Measurements from ENCODE around the gene KCNJ5.

The KCNJ5 gene

DNA sequence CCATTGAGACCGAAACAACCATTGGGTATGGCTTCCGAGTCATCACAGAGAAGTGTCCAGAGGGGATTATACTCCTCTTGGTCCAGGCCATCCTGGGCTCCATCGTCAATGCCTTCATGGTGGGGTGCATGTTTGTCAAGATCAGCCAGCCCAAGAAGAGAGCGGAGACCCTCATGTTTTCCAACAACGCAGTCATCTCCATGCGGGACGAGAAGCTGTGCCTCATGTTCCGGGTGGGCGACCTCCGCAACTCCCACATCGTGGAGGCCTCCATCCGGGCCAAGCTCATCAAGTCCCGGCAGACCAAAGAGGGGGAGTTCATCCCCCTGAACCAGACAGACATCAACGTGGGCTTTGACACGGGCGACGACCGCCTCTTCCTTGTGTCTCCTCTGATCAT, 20.5 kb downstream of the KCNJ5 start:
- DNase-seq (ENCODE audit: low spot score), result no peak
- TF ChIP-seq, protein P1, sequence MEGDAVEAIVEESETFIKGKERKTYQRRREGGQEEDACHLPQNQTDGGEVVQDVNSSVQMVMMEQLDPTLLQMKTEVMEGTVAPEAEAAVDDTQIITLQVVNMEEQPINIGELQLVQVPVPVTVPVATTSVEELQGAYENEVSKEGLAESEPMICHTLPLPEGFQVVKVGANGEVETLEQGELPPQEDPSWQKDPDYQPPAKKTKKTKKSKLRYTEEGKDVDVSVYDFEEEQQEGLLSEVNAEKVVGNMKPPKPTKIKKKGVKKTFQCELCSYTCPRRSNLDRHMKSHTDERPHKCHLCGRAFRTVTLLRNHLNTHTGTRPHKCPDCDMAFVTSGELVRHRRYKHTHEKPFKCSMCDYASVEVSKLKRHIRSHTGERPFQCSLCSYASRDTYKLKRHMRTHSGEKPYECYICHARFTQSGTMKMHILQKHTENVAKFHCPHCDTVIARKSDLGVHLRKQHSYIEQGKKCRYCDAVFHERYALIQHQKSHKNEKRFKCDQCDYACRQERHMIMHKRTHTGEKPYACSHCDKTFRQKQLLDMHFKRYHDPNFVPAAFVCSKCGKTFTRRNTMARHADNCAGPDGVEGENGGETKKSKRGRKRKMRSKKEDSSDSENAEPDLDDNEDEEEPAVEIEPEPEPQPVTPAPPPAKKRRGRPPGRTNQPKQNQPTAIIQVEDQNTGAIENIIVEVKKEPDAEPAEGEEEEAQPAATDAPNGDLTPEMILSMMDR (IDR thresholded peaks at IDR 0.05; ENCODE audit: extremely low read depth, missing control alignments), result no peak

DNA sequence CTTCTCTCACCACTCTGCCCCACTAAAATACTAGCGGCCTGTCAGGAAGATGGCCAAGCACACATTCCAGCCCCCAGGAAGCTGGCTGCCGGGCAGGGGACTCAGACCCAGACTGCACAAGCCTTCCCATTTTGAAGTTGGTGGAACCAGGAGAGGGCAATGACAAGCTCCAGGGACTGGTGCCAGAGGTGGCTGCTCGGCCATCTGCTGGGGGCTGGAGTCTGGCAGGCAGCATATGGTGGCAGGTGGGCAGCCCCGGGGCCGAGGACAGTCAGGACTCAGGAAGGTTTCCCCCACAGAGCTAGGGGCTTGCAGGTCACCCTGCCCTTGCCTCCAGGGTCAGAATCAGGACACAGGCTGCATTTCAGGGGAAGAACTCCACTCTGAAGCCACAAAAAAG, 22.6 kb downstream of the KCNJ5 start:
- no peak for DNase-seq (ENCODE audit: low spot score)
- TF ChIP-seq, protein P1 (IDR thresholded peaks at IDR 0.05; ENCODE audit: extremely low read depth, missing control alignments), result no peak

DNA sequence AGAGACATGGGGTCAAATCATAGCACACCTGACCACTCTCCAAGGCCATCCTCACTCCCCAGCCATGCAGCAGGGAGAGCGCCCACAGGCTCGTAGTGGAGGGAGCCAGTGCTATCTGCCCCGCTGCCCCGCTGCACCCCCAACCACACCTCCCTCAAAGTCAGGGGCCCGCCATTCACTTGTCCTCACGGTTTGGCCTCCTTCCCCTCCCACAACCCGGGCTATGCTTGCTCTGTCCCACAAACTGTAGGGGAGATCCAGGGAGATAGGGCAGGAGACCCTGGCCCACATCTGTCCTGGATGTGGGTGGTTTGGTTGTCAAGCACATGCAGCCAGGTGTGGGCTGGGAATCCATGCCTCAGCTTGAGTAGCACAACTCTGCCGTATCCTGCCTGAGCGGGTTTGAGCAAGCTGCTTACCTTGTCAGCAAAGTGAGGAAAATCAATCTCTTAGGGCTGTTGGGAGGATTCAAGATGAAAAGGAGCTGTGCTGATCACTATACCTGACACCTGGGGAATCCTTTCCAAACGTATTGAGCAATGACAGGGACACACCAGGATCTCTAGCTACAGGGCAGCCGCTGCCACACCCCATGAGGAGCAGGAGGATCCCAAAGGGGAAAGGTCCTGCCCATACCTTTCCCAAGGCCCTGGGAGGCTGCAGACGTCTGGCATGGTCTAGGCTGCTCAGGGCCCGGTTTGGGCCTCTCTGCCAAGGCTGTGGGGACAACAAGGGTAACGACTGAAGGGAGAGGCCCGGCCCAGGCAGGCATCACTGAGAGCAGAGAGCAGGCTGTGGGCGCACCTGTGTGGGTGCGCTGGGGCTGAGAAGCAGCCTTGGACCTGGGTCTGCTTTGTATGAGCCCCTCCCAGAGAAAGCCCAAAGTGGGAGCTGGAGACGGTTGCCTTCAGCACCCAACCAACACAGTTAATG, 23.3 kb downstream of the KCNJ5 start:
- TF ChIP-seq, protein P1 (IDR thresholded peaks at IDR 0.05; ENCODE audit: extremely low read depth, missing control alignments), result no peak
- DNase-seq (ENCODE audit: low spot score), result no peak

DNA sequence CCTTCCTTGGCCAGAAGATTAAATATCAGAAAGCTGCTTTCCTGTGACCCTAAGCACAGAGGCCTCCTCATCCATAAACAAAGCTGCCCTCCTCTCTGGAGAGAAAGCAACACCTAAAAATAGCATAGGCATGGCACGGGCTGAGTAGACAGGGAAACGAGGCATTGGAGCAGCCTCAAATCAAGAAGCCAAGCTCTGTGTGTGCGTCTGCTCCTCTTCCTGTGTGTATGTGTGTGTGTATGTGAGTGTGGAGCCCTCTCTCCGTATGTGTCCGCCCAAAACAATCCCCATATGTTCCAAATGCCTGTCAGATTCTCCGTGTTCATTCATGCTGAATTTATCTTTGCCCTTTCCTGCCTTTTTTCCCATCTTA, 24.0 kb downstream of the KCNJ5 start:
- TF ChIP-seq, protein P1 (IDR thresholded peaks at IDR 0.05; ENCODE audit: extremely low read depth, missing control alignments), result no peak
- DNase-seq (ENCODE audit: low spot score), result no peak

DNA sequence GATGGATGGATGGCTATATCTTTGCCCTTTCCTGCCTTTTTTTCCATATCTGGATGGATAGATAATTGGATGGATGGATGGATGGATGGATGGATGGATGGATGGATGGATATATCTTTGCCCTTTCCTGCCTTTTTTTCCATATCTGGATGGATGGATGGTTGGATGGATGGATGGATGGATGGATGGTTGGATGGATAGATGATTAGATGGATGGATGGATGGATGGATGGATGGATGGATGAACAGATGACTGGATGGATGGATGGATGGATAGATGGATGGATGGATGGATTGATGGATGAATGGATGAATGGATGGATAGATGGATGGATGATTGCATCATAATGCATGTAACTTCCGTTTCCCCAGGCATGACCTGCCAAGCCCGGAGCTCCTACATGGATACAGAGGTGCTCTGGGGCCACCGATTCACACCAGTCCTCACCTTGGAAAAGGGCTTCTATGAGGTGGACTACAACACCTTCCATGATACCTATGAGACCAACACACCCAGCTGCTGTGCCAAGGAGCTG, 24.9 kb downstream of the KCNJ5 start:
- TF ChIP-seq, protein P1 (IDR thresholded peaks at IDR 0.05; ENCODE audit: extremely low read depth, missing control alignments), result no peak
- DNase-seq (ENCODE audit: low spot score), result no peak

DNA sequence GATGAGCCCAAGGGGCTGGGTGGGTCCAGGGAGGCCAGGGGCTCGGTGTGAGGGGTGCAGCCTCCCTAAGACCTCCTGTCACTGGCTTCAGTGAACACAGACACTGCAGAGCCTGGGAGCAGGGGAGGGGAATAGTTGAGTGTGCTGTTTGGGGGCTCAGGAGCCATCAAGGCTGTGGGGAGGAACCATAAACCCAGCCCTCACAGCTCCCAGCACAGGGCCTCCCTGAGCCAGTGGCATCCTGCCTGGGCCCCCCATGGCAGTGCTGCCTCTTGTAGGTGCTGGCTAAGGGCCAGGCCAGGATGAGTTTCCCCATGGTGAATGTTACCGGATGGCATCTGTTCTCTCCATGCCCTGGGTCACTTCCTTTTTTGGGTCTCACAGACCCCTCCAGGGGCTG, 25.5 kb downstream of the KCNJ5 start:
- no peak for DNase-seq (ENCODE audit: low spot score)
- TF ChIP-seq, protein P1 (IDR thresholded peaks at IDR 0.05; ENCODE audit: extremely low read depth, missing control alignments), result no peak

DNA sequence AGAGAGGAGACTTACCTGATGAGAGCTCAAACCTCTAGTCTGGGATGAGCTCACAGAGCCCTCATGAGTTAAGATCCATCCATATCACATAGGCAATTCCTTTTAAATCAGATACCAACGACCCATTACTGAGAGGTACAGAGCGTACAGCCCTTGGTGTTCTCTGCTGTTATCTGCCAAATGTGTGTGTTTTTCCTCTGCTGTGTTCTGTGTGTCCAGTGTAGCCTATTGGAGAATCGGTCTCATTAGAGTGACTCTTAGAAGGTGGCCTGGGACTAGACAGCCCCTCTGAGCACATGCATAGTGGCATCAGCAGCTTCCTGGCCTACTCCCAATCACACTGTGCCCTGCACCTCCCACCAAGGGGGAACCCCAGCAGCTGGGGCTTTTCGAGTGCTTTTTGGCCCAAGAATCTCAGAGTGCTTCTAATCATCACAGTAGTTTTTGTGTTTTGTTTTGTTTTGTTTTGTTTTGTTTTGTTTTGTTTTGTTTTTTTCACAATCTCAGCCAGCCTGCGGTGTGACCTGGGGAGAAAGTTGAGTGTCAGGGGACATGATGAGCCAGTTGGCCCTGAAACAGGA, 26.1 kb downstream of the KCNJ5 start:
- TF ChIP-seq, protein P1 (IDR thresholded peaks at IDR 0.05; ENCODE audit: extremely low read depth, missing control alignments), result no peak
- DNase-seq (ENCODE audit: low spot score), result no peak

All from GM20000 (cell line).